NCI-H69 (cell line): ENCODE measurements around the gene SVOP.
"Not testable (repeated sequence)": the region's sequence is repeated elsewhere in the genome, so short reads cannot be mapped to it uniquely, and the experiment has no call there.

Experiments
- DNase-seq: peaks from one replicate; lab custom pipeline; 2025; lab: John Stamatoyannopoulos, UW

Gene SVOP

DNA sequence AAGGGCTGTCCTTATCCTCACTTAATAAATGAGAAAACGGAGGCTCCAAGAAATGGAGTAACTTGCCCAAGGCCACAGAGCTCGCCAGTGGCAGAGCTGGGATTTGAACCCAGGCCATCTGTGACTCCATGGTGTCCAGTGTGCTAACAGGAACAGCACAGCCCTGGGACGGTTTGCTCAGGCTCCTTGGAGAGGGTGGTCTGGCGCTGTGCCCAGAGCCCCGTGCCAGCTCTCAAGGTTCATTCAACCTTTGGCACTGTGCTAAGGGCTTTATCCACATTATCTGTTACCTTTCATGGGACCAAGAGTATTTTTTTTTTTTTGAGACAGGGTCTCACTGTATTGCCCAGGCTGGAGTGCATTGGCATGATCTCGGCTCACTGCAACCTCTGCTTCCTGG is 132.8 kb downstream of the SVOP start:
- peak; percentile 27 for DNase-seq

DNA sequence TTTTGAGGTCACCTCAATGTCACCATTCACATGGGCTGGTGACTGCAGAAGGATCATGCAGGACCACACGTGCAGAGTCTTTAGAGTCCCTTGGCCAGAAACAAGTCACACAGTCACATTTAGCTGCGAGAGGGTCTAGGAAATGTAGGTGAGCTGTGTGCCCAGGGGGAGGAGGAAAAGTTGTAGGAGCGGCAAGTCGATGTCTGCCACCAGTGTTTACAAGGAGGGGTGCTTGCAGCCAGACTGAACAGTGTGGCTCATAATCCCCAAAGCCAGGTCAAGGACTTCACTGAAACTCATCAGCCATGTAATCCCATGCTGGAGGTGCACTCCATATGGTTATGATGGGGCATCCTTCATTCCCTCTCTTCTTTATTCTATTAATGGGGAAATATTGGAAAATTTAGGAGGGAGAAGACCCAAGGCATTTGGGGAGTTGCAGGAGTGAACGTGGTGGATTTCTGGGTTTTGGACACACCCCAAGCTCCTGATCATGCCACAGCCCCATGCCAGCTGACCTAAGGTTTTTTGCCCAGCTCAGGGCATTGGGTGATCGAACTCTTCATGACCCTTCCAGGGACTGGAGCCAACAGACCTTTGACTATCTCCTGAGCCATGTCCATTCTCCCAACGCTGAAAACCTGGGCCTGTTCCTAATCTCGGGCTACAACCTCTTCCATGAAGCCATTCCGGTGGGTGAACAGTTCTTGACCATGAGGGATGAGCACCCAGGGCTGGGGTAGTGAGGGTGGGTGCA is 133.8 kb downstream of the SVOP start:
- no peak for DNase-seq

DNA sequence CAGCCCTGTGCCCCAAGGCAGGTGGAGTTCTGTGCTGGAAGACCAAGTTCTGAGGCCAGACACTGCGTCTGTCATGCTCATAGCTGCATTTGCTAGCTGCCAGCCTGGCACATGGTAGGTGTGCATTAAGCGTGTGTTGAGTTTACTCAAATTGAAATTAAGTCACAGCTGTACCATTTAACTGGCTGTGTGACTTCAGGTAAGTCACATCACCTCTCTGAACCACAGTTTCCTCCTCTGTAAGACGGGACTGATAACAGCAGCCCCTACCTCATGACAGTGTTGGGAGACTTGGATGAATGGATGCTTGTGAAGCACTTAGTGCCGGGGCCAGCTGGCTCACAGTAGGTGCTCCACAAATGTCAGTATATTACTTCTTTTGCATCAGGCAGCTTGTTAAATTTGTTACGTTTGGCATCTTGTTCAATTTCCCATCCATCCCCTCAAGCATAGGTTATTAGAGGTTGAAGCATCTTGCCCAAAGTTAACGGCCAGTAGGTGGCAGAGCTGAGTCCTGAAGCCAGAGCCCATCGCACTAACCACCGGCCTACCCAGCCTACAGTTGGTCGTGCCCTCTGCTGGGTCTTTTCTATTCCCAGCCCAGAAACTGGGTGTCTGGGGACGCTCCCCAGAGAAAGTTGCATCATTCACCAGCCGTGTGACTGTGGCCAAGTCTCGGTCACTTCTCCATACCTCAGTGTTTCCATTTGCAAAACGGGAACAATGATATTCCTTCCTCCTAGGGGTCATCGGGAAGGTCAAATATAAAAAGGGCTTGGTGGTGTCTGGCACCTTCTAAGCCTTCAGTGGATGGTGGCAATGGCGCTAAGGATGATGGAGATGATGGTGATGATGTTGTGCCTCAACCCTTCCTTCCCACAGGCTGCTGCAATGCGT is 136.5 kb downstream of the SVOP start:
- peak; percentile 67 for DNase-seq

DNA sequence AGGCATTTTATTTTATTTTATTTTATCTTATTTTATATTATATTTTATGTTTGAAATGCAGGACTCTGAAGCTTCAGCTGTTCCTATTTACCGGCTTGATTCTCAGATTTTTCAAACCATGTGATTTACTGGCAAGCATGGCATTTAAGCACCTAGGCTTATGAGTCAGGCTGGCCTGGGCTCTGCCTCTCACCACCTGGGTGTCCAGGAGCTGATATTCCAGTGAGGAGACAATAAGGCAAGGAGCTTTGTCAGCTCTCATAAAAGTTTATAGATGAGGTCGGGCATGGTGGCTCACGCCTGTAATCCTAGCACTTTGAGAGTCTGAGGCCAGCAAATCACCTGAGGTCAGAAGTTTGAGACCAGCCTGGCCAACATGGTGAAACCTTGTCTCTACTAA is 138.9 kb downstream of the SVOP start:
- DNase-seq = peak; percentile 62

GRCh38 chr12:108879615-108880254 is 141.1 kb downstream of the SVOP start, which contains the start of gene DAO:
TSS of gene DAO (plus strand) at chr12:108880092. CDS start at chr12:108885007, 4,915 bp downstream.
- peak; percentile 23 for DNase-seq

GRCh38 chr12:108876550-108876949 is 144.3 kb downstream of the SVOP start:
- no peak for DNase-seq

GRCh38 chr12:108875682-108876361 is 145.0 kb downstream of the SVOP start:
- peak; percentile 7 for DNase-seq

DNA sequence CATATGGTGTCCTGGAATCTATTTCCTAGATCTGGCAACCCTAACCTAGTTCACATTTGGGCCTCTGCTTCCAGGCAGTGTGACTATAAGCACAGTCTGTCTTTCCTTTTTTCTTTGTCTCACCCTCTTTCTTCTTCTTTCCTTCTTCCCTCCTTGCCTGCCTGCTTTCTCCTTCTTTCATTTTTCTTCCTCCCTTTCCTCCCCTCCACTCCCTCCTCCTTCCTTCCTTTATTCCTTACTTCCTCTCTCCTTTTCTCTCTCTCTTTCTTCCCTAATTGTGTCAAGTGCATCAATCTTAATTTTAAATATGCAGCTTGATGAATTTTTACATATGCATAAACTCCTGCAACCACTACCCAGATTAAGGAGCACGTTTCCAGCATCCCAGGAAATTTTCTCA is 145.6 kb downstream of the SVOP start:
- DNase-seq = no peak

DNA sequence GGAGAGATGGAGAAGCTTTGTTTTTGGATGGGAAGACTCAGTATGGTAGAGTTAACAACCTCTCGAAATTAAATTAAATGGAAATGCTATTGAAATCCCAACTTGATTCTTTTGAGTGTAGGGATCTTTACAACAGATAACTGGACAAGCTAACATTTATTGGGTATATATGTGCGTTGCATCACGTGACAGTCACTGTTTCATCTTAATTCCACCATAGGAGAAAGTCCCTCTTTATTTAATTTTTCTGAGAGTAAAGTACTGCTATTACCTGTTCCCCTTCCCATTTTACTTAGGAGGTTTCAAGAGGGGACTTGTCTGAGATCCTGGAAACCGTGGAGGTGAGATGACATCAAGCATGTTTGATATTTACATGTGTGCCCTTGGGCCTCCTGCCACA is 152.1 kb downstream of the SVOP start:
- DNase-seq = no peak

DNA sequence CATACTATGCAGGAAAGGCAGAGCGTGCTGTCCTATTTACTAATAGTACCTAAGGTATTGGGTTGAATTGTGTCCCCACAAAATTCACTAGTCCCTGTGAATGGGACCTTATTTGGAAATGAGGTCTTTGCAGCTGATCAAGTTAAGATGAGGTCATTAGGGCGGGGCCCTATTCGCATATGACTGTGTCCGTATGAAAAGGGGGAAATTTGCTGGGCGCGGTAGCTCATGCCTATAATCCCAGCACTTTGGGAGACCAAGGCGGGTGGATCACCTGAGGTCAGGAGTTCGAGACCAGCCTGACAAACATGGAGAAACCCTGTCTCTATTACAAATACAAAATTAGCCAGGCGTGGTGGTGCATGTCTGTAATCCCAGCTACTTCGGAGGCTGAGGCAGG is 154.8 kb downstream of the SVOP start:
- not testable (repeated sequence) for DNase-seq

- DNase-seq = no peak
These were observed 155.7 kb downstream of the SVOP start for GRCh38 chr12:108865169-108865568.

DNA sequence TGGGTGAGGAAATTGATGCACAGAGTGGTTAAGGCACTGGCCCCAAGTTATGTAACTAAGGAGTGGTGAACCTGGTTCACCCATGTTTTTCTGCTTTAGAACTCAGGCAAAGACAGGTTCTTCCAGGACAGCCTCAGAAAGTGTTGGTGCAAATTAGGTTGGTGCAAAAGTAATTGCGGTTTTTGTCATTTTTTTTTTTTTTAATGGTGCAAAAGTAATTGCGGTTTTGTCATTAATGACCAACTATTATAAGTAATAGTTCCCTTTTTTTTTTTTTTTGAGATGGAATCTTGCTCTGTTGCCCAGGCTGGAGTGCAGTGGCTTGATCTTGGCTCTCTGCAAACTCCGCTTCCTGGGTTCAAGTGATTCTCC is 158.3 kb downstream of the SVOP start:
- DNase-seq = no peak

DNA sequence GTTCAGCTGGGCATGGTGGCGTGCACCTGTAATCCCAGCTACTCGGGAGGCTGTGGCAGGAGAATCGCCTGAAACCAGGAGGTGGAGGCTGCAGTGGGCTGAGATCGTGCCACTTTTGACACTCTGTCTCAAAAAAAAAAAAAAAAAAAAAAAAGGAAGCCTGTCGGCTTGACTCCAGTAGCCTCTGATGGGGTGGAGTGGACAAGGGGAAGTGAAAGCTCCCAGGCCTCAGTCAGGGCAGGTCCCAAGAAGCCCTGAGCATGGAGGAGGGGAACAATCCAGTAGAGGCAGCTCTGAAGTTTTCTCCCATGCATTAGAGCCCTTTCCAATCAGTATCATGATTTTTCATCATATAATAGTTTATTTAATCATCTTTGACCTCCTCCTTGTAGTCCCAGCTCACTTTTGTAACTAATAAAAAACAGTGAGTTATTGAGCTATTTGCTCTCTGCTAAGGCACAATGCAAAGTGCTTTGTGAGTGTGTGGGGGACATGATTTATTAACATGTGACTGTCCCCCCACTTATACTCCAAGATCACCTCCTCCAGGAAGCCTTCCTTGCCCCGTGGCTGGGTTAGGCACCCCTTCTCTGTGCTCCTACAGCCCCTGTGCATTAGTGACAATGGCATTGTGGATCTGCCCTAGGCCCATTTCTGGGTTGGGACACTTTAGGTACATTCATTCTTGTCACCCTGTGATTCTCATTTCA is 158.8 kb downstream of the SVOP start:
- no peak for DNase-seq

DNA sequence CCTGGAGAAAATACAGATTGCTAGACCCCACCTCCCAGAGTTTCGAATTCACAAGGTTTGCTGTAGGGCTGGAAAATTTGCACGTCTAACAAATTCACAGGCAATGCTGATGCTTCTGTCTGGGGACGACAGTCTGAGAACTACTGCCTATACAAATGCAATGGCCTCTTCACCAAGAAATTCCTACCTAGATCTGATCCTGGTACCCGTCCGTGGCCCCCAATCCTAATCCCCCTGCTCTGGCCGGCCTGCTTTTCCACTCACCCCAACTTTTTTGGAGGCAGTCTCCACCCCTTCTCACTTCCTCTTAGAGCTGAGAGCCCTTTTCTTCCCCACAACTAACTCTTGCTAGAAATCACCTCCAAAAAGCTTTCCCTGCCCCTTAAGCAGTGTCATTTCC is 160.4 kb downstream of the SVOP start:
- DNase-seq = no peak

- DNase-seq = no peak
These were observed 161.0 kb downstream of the SVOP start for GRCh38 chr12:108859923-108860291.

- peak; percentile 50 for DNase-seq
These were observed 161.5 kb downstream of the SVOP start for GRCh38 chr12:108859141-108859922.

DNA sequence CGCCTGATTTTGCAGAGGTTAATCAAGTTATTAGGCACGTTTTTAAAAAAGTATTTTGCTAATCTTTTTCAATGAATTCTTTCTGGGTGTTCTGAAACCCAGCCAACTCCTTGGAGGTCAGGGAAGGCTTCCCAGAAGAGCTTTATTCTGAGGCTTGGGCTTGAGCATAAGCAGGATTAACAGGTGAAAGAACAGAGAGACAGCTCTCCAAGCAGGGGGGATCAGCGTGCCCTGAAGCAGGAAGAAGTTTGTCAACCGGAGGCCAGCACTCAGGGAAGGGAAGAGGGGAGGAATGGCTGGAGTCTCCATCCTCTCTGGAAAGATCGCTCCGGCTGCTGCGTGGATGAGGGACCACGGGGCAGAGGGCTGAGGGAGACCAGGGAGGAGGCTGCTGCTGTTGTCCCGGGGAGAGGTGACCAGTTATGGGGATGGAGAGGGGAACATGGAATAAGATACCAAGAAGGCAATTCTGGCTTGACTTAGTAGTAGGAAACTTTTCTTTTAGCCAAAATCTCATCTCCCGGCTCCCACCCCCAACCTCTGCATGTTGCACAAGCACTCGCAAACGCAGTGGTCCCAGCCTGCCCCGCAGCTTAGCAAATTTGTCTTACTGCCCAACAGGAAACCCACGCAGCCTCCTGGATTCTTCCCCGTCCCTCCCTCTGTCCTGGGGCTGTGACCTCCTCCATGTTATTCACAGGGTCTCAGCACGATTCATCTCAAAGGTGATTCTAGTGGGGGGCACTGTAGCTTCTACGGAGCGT is 162.4 kb downstream of the SVOP start:
- DNase-seq = peak; percentile 66
